DMS153 treated with DMSO at 0.1 percent for 48 hours (cell line): Measurements from ENCODE around the gene MORC2.

Experiments used
- DNase-seq: peaks from one replicate; lab custom pipeline; 2025; ENCODE audit not compliant: unreplicated experiment; lab: John Stamatoyannopoulos, UW

Gene MORC2

DNA sequence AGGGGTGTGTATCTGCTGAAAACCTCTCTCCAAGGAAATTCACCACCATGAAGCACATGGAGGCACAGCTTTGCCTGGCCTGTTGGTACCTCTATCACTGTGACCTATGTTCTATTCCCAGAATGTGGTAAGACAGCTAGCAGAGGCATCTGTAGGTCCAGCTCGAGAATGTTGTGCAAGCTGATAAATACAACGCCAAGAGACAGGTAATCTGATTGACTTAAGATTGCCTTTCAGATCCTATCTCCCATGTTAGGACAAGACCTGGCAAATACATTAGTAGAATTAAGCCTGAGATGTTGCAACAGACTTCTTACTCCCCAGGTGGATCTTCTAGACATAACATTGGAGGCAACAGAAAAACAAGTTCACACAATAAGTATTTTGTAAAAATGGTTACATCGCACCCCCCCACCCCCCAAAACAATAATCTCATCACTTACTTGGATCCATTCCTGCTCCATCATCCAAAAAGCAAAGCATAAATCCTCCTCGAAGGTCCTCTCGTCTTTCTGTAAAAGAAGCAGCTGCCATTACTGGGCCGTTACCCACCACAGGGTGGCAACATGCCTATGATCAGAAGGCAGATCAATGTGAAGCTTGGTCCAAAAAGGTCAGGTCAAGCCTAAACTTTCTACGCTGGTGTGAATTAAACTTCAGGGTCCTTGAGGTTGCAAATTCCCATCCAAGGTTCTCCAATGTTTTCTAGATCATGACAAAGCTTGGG is 18.5 kb downstream of the MORC2 start:
- DNase-seq = no peak

DNA sequence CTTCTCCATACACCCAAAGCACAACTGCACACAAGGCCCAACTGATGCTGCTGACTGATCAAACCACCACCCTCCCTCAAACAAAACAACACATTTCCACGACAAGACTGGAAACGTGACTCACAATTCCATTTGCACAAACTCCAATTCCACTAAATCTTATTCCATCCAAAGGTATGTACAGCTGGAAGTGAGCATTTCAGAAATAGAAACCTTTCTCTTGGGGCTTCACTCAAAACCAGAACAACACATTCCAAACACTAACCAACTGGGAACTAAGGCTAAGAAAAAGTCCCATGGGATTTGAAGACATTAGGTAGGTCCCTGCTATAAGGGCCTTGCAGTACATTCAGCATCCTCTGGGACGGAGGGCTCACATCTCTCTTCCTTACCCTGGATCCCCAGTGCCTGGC is 19.6 kb downstream of the MORC2 start:
- no peak for DNase-seq

DNA sequence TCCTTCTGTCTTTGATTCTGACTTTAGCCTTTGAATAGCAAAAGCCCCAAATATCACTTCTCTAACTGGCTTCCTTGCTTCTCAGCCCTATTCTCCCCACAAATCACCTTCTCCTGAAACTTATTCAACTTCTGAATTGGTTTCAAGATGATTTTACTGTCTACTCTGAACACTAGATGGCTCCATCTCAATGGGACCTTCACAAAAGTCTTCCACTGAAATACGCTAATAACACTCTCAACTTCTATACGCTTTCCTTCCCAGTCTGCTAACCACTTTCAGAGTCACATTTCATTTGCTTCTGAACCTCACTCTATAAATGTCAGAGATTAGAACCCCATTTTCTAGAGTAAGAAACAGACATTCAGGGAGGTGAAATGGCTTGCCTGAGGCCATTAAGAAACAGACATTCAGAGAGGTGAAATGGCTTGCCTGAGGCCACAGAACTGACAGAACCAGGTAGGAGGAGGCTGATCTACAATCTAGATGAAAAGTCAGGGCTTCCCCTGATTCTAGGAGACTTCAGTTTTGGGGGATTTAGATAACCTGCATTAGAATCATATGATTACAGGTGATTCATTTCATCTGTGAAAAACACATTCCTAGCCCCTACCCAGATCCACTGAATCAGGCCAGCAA is 20.6 kb downstream of the MORC2 start:
- DNase-seq = peak; percentile 29

DNA sequence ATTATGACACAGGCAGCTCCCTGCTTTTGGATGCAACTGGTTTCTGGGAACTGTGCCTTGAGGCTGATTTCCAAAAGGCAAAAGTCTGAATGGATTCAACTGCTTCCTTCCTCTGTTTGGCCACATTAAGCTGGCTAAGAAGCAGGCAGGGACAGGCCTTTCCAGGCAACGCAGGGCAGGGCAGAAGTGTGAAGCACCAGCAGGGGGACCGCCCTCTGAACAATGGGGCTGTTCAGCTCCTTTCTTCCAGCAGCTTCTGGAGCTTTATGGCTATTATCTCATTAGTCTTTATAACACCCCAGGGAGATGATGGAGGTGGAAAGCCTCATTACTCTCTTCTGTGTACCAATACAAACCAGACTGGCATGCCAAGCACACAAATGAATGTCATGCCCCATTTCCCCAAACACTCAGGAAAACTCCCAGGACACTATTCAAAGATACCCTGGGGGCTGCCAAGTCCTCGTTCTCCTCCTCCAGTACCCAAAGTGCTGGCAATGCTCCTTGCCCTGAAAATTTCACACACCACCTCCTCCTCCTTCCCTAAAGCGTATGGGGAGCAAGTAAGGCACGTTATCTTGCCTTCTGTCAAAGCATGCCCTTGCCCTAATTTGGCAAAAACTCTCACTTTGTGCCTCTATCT is 21.3 kb downstream of the MORC2 start:
- DNase-seq = peak; percentile 53

DNA sequence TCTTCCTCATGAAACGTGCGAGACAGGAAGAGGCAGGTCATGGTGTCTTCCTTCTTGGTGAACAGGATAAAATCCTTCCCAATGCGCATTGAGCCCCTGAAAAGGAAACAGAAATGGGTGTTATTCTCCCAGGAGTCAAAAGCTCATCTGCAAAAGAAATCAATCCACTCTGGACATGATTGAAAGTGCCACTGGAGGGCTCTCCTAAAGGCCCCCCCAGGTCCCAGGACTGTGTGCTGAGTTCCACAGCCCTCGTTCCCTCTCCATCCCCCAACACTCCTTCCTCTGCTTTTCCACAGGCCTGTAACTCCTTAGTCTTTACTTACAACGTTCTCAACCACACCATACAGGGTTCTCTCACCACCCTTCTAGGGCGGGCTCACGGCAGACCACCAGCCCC is 22.2 kb downstream of the MORC2 start:
- no peak for DNase-seq

DNA sequence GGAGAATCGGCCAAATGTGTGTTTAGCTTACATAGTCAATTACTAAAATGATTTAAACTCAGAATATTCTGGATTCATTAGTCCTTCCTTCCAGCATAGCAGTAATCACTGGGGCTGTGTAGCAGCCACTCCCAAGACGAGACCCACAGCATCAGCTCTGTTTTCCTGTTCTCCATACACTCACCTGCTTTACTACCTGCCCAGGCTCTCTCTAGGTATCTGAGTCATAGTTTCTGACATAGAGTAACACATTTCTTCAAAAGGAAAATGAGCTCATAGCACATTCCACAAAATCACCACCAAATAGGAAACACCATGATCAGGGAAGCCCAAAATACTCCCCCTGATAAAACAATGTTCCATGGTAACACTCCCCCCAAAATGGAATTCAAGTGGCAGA is 22.9 kb downstream of the MORC2 start:
- DNase-seq = no peak

DNA sequence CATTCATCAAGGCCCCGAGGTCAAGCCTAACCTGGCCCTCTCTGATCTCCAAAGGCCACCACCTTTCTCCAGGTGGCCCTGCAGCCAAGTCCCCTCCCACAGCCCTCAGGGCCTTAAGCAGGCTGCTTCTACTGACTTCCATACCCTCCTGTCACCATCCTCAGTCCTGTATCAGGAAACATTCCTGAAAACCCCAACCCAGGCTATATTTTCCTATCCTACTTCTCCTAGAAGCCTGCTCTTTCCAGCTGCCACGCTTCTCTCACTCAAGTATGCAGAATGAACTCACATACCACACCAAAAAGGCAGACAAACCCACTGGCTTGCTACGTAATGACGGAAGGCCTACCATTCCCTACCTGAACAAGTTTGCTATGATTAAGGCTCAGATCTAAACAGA is 23.6 kb downstream of the MORC2 start:
- no peak for DNase-seq

DNA sequence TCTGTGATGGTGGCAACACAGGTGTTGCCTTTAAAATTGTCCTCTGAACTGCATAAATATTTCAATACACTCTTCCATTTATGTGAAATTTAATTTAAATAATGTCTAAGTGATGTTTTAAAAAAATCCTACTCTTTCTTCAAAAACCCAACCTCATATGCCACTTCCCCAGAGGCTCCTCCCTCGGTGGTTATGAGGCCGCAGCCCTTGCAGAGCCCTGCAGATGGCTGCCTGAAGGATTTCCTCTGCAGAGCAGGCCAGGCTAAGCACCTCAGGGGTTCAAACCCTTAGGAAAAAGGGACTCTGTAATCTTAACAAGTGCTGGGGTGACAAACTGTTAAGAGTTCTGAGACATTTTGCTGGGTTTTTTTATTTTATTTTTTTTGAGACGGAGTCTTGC is 25.2 kb downstream of the MORC2 start:
- DNase-seq = no peak

DNA sequence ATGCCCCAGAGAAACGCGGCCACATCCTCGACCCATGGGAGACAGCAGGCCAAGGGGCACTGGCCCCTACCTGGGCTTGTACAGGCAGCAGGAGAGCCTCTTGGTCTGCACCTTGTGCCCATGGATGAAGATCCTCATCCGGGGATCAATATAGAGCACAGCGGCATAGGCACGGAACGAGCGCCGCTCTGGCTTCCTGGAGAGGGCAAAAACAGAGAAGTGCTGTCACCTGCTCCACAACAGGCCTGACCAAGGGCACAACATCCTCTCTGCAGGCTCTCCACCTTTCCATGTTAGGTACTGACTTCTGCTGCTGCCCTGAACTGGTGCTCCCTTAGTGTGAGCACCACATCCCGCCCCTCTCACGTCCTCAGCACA is 27.2 kb downstream of the MORC2 start:
- DNase-seq = no peak

DNA sequence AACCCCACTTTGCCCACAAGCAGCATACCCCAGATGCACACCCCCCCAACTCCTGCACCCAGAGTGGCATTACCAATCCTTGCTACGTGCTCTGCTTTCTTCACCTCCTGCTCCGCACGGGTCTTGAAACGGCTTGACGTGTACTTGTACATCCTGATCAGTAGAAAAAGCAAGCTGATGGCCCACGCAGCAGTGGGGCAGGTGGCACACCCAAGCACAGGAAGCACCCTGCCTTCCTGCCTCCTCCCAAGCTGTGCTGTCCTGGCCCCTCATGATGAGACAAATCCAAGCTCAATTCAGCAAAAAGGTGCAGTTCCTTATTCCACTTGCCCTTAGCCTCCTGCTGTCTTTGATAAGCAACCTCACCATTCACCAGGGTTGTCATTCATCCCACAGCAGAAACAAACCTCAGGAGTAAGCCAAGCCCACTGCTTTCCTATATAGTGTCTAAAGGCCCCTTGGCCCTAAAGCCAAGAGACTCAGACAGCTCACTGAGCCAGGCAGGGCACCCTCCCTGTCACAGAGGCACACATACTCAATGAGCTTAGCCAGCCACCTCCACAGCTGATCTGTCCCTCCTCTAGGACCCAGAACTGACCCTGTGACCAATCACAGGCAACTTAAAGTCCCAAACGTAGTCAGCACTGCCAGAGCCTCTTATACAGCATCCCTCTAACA is 27.8 kb downstream of the MORC2 start:
- no peak for DNase-seq

DNA sequence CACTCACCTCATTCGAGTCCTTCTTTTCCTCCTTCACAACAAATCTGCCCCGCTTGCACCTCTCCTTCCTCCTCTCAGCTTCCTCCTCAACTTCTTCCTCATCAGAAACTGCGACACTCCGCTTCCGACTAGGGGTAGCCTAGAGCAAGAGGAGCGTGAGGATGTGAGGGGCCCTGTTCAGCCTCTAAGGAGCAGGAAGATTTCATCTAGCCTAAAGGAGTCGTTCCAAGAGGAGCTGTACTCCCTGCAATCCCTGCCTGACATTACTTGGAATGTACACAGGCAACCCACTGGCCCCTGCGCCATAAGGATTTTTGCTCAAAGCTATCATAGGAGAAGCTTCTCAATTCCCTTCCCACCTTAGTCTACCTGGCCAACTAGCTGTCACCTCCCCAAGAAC is 34.5 kb downstream of the MORC2 start:
- no peak for DNase-seq

DNA sequence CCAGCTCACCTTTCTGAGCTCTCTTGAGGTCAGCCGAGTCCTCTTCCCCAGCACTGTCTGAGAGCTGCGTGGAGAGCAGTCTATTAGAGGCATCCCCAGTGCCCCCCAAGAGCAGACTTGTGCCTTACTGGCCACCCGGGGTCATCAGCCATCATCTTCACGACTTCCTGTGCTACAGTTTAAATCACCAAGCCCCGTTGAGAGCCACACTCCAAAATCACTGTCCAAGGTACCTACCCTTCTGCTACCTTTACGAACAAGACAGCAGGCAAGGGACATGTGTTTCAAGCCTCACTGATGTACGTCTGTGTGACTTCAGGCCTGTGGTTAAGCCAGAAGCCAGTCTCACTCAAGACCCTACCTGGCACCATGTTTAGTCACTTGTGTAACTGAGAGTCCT is 35.1 kb downstream of the MORC2 start:
- no peak for DNase-seq

DNA sequence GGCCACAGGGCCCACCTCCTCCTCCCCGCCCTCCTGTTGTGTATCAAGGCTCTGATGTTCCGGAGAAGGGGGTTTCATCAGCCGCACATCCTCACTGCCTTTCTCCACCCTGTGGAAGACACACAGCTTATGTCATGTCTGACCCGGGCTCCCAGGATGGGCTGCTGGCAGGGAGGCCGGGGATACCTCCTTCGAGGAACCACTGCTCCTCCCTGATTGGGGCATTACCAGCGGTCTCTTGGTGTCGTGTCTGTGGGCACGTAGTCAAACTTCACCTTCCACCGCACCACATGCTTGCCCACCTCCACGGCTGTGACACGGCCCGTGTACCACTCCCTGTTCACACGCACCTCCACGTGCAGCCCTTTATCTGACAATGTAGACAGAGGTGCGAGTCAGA is 35.9 kb downstream of the MORC2 start:
- DNase-seq = no peak

DNA sequence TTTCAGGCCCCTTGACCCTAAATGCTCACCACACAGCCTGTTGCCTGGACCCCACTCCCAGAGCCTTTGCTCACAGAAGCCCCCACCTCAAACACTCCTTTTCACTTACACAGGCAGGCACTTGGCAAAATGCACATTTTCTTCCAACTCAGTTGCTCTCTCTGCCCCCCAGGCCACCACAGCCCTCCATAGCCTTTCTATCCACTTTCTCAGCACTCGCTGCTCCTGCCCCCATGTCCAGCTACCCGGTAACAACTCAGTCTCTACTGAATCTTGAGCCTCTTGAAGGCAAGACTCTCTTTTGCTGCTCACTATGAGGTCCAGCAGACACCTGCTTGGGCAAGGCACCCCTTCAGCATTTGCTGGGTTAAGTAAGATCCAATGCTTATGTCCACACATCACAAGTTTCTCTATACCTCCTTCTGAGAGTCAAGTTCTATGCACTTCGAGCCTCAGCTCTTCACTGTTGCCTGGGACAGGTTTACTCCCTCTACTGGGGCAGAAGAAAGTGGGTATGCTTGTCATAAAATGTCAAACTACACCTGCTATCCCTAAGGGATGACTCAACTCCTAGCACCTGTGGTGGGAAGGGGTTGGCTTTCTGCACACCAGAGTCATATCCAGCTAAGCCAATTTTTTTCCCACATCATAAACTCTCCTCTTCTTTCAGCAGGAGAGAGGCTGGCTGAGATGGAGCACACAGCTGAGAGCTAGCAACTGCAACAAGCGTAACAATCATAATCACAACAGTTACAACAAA is 36.9 kb downstream of the MORC2 start:
- no peak for DNase-seq

DNA sequence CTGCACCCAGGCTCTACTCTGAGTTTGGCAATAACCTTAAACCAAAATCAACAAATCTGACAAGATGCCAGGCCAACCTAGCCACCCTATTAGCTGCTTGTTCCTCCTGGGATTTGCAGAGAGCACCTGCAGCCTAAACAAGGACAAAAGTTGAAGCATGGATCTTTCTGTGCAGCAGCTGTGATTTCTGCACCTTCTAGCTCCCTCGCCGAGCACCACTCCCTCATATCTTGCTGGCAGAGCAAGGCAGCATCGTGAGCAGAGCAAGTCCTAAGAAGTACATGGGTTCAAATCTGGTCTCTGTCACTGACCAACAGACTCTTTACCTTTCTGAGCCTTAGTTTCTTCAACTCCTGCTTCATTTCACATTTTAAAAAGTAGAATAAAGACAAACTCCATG is 38.3 kb downstream of the MORC2 start:
- DNase-seq = no peak

DNA sequence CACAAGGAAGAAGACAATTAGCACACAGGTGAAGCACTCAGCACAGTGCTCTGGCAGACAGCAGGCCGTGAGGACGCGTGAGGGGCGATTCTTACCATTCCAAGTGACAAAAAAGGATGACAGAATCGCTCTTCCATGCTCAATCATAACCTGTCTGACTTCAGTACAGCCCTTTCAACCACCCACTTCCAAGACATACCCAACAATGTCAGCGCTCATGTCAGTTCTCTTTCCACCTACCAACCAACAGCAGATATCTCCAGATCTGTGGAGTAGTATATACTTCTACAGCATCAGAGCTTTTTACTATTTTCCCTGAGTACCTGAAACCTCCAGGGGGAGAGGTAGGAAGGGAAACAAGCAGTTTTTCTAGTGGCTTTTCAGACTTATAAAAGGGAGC is 40.2 kb downstream of the MORC2 start:
- no peak for DNase-seq

DNA sequence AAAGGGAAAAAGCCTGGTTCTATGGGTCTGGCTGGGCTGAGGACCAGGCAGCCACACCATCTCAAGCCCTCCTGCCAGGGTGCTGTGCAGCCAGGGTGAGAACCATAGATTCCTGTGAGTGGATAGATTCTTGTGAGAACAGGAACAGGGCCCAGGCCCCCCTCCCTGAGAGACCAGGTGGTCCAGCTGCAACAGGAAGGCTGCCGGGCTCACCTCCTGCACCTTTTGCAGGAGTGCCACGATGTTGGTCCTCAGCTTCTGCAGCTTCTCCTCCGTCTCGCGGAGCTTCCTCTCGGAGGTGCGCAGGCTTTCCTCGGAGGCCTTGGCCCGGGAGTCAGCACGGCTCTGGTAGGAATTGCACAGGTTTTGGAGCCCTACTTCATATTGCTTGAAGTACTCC is 40.8 kb downstream of the MORC2 start:
- DNase-seq = no peak

DNA sequence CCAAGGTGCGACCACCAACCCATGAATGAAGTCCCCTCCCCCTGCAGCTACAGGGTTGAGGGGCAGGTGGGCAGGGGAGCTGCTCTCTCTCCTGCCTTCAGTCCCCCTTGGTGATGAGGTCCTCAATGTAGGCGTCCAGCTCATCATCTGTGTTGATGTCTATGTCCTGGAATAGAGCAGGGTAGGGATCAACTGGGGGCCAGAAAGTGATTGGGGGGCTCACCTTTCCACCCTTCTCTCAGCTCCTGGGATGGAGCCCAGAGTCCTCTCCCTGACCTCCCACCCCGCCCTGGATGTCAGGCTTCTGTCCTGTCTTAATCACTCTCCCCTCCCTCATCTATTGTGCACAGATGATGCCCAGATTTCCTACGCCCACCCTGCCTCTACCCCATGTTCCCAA is 41.9 kb downstream of the MORC2 start:
- no peak for DNase-seq

DNA sequence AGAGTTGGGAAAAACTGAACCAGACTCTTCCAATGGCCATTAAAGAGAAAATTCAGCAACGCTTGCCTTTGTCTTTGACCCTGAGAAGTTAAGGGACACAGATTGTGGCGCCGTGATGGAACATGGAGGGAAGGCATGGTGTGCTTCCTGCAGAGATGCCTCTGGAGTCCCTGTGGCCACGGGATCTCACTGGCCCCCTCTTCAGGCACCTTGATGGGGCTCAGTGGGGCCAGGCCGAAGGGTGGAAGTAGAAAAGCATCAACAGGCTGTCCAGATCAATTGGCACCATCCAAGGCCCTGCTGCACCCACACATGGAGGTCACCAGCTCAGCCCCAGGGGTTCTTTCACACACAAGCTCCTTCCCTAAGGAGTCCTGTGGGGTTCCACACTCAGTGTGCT is 42.9 kb downstream of the MORC2 start:
- no peak for DNase-seq

DNA sequence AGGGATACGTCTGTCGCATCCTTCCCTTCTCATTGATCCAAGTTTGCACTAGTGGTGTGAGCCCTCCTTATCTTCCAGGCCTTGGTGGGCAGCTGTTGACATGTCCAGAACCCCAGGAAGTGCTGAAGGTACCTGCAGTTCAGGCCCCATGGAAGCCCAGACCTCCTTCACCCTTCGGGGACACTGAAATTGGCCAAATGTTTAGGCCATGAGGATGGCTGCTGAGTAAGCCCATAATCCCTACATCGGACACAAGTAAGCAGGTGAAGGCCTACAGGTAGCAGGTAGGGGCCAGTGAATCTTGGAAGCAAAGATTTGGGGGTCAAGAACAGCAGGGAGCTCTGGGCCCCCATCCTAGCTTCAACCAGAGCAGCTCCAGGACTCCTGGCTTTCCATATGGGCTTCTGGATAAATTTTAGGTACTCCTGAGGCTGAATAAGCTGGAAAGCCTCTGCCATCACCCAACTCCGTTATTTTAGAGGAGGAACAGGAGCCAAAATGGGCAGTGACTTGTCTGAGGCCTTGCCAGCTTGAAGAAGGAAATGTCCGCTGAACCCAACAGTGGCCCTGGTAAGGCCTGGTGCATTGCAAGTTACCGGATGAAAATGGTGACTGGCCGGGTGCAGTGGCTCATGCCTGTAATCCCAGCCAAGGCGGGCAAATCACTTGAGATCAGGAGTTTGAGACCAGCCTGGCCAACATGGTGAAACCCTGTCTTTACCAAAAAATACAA is 45.2 kb downstream of the MORC2 start:
- DNase-seq = no peak

DNA sequence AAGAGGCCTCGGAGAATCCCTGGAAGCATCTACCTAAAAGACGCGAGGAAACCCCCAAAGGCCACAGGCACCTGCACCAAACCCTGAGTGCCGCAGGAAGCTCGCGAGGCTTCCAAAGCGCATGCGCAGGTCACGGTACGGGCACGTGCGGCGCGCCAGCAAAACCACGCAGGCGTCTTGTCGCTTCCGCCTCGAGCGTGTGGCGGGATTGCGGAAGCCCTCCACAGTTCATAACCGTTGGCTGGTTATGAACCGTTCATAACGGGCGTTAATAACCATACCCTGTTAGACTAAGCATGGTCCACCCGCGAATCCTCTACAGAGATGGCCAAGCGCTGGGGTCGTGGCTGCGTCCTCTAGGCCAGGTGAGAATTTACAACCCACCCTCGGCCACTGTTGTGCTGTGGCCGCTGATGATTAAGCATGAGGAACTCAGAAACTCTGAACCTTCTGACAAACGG is 46.4 kb downstream of the MORC2 start:
- no peak for DNase-seq
